NCI-H2196 treated with DMSO at 0.1 percent for 48 hours (cell line): ENCODE measurements around the gene MATN3.

ENCODE experiments used
- DNase-seq: peaks from one replicate; lab custom pipeline; 2025; ENCODE audit not compliant: unreplicated experiment; lab: John Stamatoyannopoulos, UW

The MATN3 gene

GRCh38 chr2:19942199-19942598 is 70.3 kb downstream of the MATN3 start:
- DNase-seq: no peak
